HG02678 (cell line): ENCODE measurements around the gene ITGB4.

Experiments used
- ATAC-seq: cut with Tn5 transposase; IDR thresholded peaks from one replicate; pipeline ENCODE4 v1.9.1; 2021; ENCODE audit warnings: mild to moderate bottlenecking, moderate library complexity; ENCODE audit not compliant: unreplicated experiment

The ITGB4 gene

DNA sequence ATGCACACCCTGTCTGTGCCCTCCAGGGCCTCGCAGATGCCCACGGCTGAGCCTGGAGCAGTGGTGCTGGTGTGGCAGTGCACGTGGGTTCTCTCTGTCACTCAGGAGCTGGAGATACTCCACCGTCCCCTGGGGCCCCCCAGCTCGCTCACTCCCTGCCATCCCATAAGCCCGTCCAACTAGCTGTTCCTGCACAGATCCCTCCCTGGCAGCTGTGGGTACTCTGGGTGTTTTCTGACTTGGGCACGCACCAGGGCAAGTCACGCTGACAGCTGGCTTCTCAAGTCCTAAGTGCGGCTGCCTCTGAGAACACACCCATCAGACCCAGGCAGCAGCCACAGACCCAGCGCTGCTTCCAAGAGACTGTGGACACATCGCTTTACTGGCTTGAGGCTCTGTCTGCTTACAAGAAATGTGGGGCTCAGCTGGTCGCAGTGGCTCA, 25.4 kb upstream of the ITGB4 start:
- no peak for ATAC-seq

DNA sequence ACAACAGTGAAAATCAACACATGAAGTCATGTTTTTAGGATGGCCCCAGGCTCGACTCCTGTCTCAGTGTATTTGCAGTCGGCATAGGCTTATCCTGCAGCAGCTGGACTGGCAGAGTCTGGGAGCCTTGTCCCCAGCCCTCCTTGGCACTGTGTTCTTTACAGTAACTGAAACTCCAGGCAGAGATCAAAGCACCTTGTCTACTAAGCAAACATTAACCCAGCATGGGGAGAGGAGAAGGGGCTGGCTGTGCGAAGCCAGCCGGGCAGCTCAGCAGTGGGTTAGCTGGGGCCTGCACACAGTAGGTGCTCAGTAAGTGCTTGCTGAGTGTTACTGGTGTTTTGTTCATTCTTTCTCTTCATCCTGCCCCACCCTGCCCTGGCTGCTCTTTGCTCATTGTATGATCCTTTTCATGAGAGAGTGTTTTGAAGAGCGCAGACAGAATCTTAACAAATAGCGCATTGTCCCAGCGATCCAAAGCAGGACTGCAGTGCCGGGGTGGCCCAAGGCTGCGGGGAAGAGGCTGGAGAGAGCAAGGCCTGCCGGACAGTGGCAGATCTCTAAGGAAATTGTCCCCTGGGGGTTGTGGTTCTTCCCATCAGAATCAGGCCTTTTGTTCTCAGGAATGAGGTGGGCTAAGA, 23.5 kb upstream of the ITGB4 start:
- no peak for ATAC-seq

DNA sequence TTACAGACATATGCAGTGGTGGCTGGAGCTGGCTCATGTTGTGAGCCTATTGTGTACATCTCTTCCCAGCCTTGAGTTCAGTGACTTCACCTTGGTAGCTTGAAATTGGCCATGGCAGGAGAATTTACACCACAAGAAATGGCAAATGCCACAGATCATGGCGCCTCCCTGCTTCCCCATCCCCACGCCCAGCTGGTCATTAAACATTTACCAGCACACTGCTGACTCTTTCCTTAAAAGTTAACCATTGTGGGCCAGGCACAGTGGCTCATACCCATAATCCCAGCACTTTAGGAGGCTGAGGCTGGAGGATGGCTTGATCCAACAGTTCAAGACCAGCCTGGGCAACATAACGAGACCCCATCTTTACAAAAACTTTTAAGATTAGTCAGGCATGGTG, 22.6 kb upstream of the ITGB4 start:
- no peak for ATAC-seq

DNA sequence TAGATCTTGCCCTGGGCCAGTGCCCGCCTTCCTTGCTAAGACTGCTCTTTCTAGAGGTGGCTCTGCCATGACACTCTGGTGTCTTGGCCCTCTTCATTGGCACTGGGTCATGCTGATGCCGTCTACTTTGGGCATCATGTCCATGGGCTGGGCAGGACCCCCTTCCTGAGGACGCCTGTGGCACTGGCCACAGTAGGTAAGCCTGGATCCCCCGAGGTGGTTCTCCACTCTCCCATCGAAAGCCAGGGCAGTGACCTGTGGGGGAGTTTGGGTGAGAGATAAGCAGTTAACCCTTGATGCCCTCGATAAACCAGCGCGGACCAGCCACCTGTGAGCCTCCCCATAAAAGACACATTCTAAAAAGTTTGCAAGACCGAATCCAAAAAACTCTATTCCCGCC, 20.0 kb upstream of the ITGB4 start:
- no peak for ATAC-seq

DNA sequence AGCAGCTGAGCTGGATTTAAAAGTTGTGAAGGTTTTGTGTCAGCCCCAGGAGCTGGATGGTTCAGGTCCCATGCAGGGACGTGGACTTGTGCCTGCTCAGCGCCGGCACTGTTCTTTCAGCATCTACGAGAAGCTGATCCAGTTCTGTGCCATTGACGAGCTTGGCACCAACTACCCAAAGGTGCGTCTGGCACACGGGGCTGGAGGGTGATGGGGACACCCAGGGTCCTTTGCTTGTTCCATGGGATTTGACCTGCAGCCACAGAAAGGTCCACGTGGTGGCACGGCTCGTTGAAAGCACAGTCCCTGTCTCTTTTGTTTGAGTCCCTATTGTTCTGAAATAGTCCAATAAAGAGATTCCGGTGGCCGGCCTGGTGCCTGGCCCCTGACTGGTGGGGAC, 18.1 kb upstream of the ITGB4 start:
- no peak for ATAC-seq

DNA sequence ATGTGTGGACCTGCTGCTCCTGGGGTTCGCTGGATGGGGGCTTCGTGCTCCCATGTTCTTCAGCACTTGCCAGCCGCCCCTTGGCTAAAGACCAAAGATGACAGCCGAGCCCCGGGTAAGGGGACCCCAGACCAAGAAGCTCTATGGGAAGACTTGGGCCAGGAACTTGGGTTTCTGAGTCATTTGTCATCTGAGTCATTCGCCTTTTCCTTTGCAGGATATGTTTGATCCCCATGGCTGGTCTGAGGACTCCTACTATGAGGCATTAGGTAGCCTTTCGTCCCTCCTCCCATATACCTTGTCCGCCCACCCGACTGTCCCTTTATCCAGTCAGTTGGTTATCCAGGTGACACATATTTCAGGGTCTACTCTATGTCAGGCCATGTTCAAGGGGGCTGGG, 17.7 kb upstream of the ITGB4 start:
- ATAC-seq, result no peak

DNA sequence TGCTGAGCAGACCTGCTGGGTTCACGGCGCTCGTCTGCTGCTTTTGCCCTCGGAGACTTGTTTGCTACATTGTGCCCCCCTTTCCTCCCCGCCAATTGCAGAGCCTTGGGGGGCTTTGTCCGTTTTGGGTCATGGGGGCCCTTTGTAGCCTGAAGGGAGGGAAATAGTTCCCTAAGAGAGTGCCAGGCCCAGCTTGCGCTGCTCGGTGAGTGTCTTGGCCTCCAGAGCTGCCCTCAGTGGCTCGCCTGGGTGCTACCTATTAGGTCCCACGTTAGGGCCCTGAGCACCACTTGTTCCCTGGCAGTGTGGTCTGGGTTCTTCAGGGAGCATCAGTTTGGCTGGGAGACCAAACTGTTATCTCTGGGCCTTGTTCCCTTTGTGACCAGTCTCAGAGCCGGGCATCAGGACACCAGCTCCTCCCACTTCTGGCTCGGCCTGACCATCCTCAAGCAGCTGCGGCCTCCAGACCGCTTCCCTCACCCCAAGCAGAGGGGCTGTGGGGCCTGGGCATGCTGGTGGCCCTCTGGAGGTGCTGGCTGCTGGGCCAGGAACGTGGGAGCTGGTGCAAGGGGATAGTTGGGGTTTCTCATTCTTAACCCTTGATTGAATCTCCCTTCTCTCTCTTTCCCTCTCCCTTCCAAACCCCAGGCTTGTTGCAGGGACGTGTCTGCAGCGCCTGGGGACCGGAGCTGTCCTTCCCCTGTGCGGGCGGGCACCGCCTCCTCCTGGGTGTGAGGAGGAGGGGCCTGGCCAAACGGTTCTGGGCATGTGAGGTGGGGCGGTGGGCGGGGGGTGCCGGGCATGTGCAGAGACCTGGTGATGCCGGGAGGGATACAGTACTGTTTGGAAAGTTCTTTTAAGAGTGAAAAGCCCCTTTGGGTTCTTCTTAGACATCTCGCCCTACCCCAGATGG, 16.0 kb upstream of the ITGB4 start:
- ATAC-seq, result no peak

DNA sequence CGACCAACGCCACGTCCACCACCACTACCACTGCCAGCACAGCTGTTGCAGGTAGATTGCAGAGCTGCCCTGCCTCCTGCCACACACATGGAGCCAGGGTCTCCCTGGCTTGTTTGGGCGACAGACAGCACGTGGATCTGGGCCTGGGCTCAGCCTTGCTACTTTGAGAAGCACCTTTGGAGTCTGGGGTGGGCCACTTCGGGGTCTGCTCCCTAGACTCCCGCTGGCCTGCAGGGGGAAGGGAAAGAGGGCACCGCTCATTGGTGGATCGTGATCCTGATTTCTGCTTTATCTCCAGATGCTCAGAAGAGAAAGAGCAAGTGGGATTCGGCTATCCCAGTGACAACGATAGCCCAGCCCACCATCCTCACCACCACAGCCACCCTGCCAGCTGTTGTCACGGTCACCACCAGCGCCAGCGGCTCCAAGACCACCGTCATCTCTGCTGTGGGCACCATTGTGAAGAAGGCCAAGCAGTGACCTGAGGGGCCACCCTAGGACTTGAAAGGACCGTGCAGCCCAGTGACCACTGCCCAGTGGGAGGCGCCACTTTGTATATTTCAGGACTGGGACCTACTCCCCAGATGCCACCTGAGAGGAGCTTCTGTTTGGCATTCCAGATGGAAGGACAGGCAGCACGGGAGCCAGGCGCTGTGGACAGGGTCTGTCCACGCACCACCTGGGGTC, 15.1 kb upstream of the ITGB4 start:
- ATAC-seq, result no peak

DNA sequence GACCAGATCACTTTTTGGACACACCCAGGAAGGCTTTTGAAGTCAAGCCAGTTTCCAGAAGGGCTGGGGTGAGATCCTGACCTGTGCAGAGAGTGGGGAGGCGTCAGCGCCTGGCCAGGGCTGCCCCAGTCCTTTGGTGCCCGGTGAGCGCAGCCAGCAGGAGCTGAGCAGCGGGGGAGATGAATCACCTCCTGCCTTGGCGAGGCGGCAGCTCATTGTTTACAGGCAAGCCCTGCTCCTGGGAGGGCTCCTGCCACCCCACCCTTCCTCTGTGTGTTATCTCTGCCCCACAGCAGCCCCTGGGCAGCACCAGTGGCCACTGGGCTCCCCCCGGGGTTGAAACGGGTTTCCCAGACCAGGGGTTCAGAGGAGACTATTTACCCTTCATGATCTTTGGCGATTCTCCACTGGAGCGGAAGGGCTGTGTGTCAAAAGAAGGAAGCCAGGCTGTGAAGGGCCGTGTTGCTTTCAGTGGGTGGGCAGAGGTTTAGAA, 14.1 kb upstream of the ITGB4 start:
- no peak for ATAC-seq

DNA sequence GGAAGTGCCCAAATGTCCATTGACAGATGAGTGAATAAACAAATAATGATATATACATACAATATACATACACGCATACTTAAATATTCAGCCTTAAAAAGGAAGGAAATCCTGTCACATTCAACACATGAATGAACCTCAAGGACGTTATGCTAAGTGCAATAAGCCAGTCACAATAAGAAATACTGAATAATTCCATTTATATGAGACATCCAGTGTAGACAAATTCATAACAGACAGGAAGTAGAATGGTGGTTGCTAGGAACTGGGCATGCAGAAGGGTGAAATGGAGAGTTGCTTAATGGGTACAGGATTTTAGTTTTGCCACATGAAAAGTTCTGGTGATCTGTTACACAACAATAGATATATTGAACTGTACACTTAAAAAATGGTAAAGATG, 8.8 kb upstream of the ITGB4 start:
- no peak for ATAC-seq

DNA sequence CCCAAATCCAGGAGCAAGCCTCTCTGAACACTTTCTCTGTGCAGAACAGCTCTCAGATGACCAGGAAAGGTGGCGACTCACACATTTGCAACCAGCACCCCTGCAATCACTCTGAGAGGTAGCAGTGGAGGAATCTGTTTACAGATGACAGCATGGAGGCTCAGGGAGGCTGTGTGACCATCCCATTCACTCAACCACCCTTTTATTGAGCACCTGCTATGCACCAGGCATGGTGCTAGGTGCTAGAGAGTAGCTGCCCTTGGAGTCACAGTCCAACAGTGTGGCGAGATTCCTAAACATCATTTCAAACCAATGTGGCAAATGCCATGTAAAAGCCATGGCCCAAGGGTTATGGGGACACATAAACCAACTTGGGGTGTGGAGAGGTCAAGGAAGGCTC, 1.5 kb upstream of the ITGB4 start:
- ATAC-seq, result no peak

DNA sequence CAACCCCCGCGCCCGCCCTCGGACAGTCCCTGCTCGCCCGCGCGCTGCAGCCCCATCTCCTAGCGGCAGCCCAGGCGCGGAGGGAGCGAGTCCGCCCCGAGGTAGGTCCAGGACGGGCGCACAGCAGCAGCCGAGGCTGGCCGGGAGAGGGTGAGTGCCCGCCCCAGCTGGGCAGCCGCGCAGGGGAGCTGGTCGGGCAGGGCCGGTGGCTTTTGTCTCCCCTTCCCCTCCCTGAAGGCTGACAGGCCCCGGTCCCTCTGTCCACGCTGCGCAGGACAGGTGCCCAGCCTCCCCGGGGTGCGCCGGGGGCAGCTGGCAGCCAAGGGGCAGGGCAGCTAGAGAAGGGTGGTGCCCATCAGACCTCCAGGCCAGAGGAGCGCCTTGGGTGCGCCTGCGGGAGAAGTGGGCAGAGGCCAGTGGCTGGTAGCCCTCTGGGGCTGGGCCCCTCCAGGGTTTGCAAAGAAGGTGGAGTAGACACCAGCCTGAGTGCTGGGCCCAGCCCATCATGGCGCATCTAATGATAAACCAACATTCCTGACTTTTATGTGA, 278 bp downstream of the ITGB4 start:
- ATAC-seq, result no peak

DNA sequence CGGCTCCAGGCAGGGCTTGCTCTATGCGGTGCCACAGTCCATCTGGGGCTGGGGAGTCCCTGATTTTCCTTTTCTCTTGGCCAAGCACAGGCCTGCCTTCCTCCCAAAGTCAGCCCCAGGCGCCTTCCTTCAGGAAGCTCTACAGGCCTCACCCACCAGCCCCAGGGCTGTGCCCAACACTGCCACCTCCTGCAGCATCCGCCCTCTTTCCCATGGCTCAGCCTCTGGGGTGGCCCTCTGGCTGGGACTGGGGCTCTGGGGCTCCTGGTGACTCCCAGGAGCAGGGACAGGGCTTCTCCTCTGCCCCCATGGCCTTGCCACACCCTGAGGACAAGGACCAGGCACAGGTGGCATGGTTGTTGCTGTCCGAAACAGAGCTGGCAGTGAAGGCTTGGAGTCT, 817 bp downstream of the ITGB4 start:
- ATAC-seq, result no peak

DNA sequence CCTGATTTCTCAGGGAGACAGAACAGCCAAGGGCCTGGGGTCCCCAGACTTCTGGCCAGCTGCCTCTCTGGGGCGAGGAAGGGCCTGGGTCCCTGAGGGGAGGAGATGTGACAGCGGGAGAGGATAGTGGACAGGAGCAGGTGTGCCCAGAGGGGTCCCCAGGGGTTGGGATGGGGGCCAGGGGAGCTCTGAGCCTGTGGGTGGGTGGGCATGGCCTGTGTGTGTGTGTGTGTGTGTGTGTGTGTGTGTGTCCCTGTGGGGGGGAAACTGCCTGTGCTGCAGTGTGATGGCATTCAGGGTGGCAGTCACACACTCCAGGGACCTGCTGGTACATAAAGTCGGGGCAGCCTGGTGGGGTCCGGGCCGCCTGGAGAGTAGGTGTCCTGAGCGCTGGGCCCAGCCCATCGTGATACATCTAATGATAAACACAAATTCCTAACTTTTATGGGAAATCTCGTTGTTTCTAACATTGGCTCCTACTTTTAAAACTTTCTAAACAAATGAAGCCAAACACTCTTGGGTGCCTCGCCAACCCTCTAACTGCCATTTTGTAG, 1.4 kb downstream of the ITGB4 start:
- ATAC-seq, result no peak

DNA sequence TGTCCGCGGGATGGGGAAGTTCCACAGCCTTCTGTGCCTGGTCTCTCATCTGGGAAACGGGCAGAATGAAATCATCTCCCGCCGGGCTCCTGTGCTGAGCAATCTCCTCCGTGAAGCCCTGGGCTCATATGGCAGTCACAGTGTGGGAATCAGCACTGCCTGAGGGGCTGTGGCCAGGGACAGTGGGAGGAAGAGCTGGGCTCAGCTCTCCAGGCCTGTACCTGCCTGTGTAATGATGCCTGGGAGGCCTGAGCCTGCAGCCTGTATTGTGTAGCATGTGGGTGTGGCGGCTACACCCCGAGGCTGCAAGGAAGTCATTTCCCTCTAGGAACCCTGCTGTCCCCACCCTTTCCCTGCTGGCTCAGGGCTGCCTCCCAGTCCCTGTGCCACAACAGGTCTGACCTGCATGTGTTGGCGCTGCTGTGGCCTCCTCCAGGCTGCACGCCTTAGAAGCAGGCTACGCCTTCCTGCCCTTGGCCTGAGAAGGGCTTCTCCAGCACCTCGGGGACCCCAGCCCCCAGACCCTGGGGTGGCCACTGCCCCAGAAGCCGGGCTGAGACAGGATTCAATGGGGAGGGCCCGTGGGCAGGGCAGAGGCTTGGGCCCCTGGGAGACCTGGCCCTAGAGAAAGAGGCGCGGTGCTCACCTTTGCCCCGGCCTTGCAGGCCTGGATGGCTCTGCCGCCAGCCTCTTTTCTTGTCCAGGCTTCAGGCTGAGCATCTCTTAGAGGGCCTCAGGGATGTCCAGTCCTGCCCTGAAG, 2.1 kb downstream of the ITGB4 start:
- no peak for ATAC-seq

DNA sequence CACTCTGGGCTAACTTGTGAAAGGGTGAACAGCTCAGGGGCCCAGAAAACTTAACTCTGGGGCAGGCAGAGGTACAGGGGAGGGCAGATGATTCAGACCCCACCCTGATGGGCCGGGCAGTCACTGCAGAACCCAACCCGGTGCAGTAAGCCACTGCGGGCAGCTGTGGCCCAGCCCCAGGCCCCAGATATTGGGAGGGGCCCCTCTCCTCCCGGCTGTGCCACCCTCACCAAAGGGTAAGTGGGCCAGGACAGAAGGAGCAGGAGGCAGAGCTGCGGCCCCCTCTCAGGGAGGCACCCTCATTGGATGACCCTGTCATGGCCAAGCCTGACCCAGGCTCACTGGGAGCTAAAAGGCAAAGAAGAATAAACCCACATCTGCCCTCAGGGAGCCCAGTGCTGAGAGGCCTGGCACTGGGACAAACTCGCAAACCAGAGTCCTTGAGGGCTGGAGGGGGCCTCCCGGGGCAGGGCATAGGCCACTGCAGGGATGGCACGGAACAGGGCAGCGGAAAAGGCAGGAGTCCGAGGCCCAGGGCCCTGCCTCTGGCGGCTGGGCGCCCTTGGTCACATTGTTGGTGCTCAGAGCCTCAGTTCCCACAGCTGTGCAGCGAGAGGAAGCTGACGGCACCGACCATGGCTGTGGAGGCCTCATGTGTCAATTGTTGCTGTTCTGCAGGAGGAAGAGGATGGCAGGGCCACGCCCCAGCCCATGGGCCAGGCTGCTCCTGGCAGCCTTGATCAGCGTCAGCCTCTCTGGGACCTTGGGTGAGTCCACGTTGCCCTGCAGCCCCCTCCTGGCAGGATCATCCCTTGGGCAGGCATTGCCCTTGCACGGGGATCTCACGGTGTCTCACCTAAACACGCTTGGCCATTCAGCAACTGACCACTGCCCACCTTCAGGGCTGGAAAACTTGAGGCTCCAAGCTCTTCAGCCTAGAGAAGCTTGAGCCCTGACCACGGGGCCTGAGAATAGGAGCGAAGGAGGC, 3.1 kb downstream of the ITGB4 start:
- ATAC-seq, result no peak

DNA sequence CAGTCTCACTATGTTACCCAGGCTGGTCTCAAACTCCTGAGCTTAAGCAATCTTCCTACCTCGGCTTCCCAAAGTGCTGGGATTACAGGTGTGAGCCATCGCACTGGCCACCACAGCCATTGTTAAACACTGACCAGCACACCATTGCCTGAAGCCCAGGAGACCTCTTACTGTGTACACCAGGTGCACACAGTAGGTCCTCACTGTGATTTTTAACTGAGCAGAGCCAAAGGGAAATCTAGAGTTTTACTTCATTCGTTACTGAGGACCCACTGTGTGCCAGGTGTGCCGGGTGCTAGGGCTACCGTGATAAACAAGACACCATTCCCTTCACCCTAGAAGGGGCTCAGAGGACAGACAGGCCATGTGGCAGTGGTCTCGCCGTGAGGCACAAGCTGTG, 4.2 kb downstream of the ITGB4 start:
- no peak for ATAC-seq

DNA sequence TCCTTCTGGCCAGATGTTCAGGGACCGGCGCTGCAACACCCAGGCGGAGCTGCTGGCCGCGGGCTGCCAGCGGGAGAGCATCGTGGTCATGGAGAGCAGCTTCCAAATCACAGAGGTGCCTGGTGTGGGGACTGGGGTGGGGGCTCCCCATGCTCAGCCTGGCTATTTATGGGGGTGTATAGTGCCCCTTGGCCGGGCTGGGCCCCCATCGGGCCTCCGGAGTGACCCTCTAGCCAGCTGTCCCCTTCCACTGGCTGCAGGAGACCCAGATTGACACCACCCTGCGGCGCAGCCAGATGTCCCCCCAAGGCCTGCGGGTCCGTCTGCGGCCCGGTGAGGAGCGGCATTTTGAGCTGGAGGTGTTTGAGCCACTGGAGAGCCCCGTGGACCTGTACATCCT, 6.1 kb downstream of the ITGB4 start:
- ATAC-seq, result no peak

DNA sequence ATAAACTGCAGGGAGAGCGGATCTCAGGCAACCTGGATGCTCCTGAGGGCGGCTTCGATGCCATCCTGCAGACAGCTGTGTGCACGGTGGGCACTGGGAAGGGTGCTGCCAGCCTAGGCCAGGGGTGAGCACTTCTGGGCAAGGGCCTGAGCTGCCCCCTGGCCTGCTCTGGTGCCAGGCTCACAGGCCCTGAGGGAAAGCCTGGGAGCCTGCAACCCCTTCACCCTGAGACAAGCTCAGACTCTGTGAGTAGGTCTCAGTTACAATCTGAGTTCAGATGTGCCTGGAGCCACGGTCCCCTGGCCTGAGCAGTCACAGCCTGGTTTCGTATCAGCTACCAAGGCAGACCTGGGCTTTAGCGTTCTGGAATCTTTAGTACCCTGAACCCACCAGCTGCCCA, 8.1 kb downstream of the ITGB4 start:
- no peak for ATAC-seq
